ENCODE measurements around the gene IFNA8. TPM values are rescaled to one million over a fixed set of nuclear protein-coding genes. Genes with fewer than 3 reads are reported as not detected.

The IFNA8 gene
- total RNA-seq, 1 donor from 2014 or later: not detected

Other genes with a start within 250 kb of the IFNA8 start
- gene IFNA21, start 242.5 kb upstream of the IFNA8 start, total RNA-seq: not detected
- gene IFNA4, start 221.5 kb upstream of the IFNA8 start, total RNA-seq: not detected
- gene IFNA7, start 206.9 kb upstream of the IFNA8 start, total RNA-seq: not detected
- not detected for gene IFNA10, start 202.0 kb upstream of the IFNA8 start, total RNA-seq
- gene IFNA16, start 191.8 kb upstream of the IFNA8 start, total RNA-seq: not detected
- gene IFNA17, start 180.9 kb upstream of the IFNA8 start, total RNA-seq: not detected
- gene IFNA14, start 169.1 kb upstream of the IFNA8 start, total RNA-seq: not detected
- 0.36 TPM for gene IFNA5, start 103.8 kb upstream of the IFNA8 start, total RNA-seq
- 26.3 TPM for gene KLHL9, start 73.7 kb upstream of the IFNA8 start, total RNA-seq
- not detected for gene IFNA6, start 58.2 kb upstream of the IFNA8 start, total RNA-seq
- not detected for gene IFNA13, start 41.1 kb upstream of the IFNA8 start, total RNA-seq
- gene IFNA2, start 23.7 kb upstream of the IFNA8 start, total RNA-seq: not detected
- not detected for gene IFNA1, start 31.3 kb downstream of the IFNA8 start, total RNA-seq
- gene IFNE, start 73.2 kb downstream of the IFNA8 start, total RNA-seq: not detected